ENCODE results near the gene PPM1L.
A peak's percentile ranks its signal among the peaks of the same experiment; 100 is the strongest.
"Not testable (repeated sequence)": the region's sequence is repeated elsewhere in the genome, so short reads cannot be mapped to it uniquely, and the experiment has no call there.

PPM1L gene

GRCh38 chr3:160755776-160756304 is at the start of gene PPM1L:
PPM1L (plus strand) TSS chr3:160756231.
- DNase-seq (ENCODE audit: low read depth in 2 of 2), result peak in 1 of 2 donors; percentile 29

- DNase-seq (ENCODE audit: low read depth in 2 of 2), result no peak
Measured at GRCh38 chr3:160707187-160707794, 48.7 kb upstream of the PPM1L start.

- DNase-seq (ENCODE audit: low read depth in 2 of 2), result no peak
Measured at GRCh38 chr3:160709477-160710182, 46.4 kb upstream of the PPM1L start.

- not testable (repeated sequence) for DNase-seq (ENCODE audit: low read depth in 2 of 2)
Measured at GRCh38 chr3:160713144-160713543, 42.9 kb upstream of the PPM1L start.

GRCh38 chr3:160719710-160720109 is 36.3 kb upstream of the PPM1L start:
- DNase-seq (ENCODE audit: low read depth in 2 of 2), result no peak

- no peak for DNase-seq (ENCODE audit: low read depth in 2 of 2)
Measured at GRCh38 chr3:160720123-160720746, 35.8 kb upstream of the PPM1L start.

- DNase-seq (ENCODE audit: low read depth in 2 of 2), result no peak
Measured at GRCh38 chr3:160722331-160722730, 33.7 kb upstream of the PPM1L start.

- no peak for DNase-seq (ENCODE audit: low read depth in 2 of 2)
Measured at GRCh38 chr3:160725338-160725737, 30.7 kb upstream of the PPM1L start.

- DNase-seq (ENCODE audit: low read depth in 2 of 2), result no peak
Measured at GRCh38 chr3:160735826-160736225, 20.2 kb upstream of the PPM1L start.

GRCh38 chr3:160738048-160738447 is 18.0 kb upstream of the PPM1L start:
- no peak for DNase-seq (ENCODE audit: low read depth in 2 of 2)

GRCh38 chr3:160739079-160739478 is 17.0 kb upstream of the PPM1L start:
- no peak for DNase-seq (ENCODE audit: low read depth in 2 of 2)

- DNase-seq (ENCODE audit: low read depth in 2 of 2), result no peak
Measured at GRCh38 chr3:160746976-160747375, 9.1 kb upstream of the PPM1L start.

- no peak for DNase-seq (ENCODE audit: low read depth in 2 of 2)
Measured at GRCh38 chr3:160747422-160747821, 8.6 kb upstream of the PPM1L start.

- no peak for DNase-seq (ENCODE audit: low read depth in 2 of 2)
Measured at GRCh38 chr3:160748231-160748630, 7.8 kb upstream of the PPM1L start.

- DNase-seq (ENCODE audit: low read depth in 2 of 2), result no peak
Measured at GRCh38 chr3:160748787-160749186, 7.2 kb upstream of the PPM1L start.

- DNase-seq (ENCODE audit: low read depth in 2 of 2), result no peak
Measured at GRCh38 chr3:160753953-160754352, 2.1 kb upstream of the PPM1L start.

GRCh38 chr3:160754371-160754854 is 1.6 kb upstream of the PPM1L start:
- no peak for DNase-seq (ENCODE audit: low read depth in 2 of 2)

- peak; percentile 82 to 83 for DNase-seq (ENCODE audit: low read depth in 2 of 2)
Measured at GRCh38 chr3:160754855-160755747, 930 bp upstream of the PPM1L start.

GRCh38 chr3:160757233-160758106 is 1.4 kb downstream of the PPM1L start:
- no peak for DNase-seq (ENCODE audit: low read depth in 2 of 2)

GRCh38 chr3:160758929-160759577 is 3.0 kb downstream of the PPM1L start:
- DNase-seq (ENCODE audit: low read depth in 2 of 2), result no peak
